ENCODE measurements around the gene HINFP. TPM values are rescaled to one million over a fixed set of nuclear protein-coding genes. Genes with fewer than 3 reads are reported as not detected.

HINFP gene
- total RNA-seq, 1 donor from 2014 or later = 11.9 TPM

- no peak for TF ChIP-seq CTCF (conservative IDR thresholded peaks at IDR 0.05; ENCODE audit: low read depth, low read length)
- no peak overlapping the region for H3K4me3 ChIP-seq (ENCODE audit: low read depth, low read length)
- no peak for DNase-seq (ENCODE audit: low read depth)
Observed at GRCh38 chr11:119118227-119118626, 3.2 kb upstream of the HINFP start.

GRCh38 chr11:119118946-119119345 is 2.4 kb upstream of the HINFP start:
- no peak for DNase-seq (ENCODE audit: low read depth)
- no peak for TF ChIP-seq CTCF (conservative IDR thresholded peaks at IDR 0.05; ENCODE audit: low read depth, low read length)
- no peak overlapping the region for H3K4me3 ChIP-seq (ENCODE audit: low read depth, low read length)

- peak overlapping the region; percentile 88 for H3K4me3 ChIP-seq (ENCODE audit: low read depth, low read length)
- no peak for TF ChIP-seq CTCF (conservative IDR thresholded peaks at IDR 0.05; ENCODE audit: low read depth, low read length)
- DNase-seq (ENCODE audit: low read depth) = no peak
Observed at GRCh38 chr11:119120639-119121007, 757 bp upstream of the HINFP start.

- no peak for TF ChIP-seq CTCF (conservative IDR thresholded peaks at IDR 0.05; ENCODE audit: low read depth, low read length)
- DNase-seq (ENCODE audit: low read depth) = no peak
- peak overlapping the region; percentile 88 for H3K4me3 ChIP-seq (ENCODE audit: low read depth, low read length)
Observed at GRCh38 chr11:119121811-119122124, 388 bp downstream of the HINFP start.

- no peak for TF ChIP-seq CTCF (conservative IDR thresholded peaks at IDR 0.05; ENCODE audit: low read depth, low read length)
- DNase-seq (ENCODE audit: low read depth) = no peak
- no peak overlapping the region for H3K4me3 ChIP-seq (ENCODE audit: low read depth, low read length)
Observed at GRCh38 chr11:119125821-119126220, 4.4 kb downstream of the HINFP start.

GRCh38 chr11:119126675-119127268 is 5.4 kb downstream of the HINFP start:
- TF ChIP-seq CTCF (conservative IDR thresholded peaks at IDR 0.05; ENCODE audit: low read depth, low read length) = no peak
- DNase-seq (ENCODE audit: low read depth) = no peak
- no peak overlapping the region for H3K4me3 ChIP-seq (ENCODE audit: low read depth, low read length)

GRCh38 chr11:119130662-119131061 is 9.3 kb downstream of the HINFP start:
- H3K4me3 ChIP-seq (ENCODE audit: low read depth, low read length) = no peak overlapping the region
- no peak for TF ChIP-seq CTCF (conservative IDR thresholded peaks at IDR 0.05; ENCODE audit: low read depth, low read length)
- DNase-seq (ENCODE audit: low read depth) = no peak

All from epithelial cell of proximal tubule (primary cell).